ENCODE data around the gene DNMT3A. TPM values are rescaled to one million over a fixed set of nuclear protein-coding genes. Genes with fewer than 3 reads are reported as not detected.

The DNMT3A gene
- total and polyA plus RNA-seq, 2 donors from 2014 or later: 6.5 to 31.4 TPM

DNA sequence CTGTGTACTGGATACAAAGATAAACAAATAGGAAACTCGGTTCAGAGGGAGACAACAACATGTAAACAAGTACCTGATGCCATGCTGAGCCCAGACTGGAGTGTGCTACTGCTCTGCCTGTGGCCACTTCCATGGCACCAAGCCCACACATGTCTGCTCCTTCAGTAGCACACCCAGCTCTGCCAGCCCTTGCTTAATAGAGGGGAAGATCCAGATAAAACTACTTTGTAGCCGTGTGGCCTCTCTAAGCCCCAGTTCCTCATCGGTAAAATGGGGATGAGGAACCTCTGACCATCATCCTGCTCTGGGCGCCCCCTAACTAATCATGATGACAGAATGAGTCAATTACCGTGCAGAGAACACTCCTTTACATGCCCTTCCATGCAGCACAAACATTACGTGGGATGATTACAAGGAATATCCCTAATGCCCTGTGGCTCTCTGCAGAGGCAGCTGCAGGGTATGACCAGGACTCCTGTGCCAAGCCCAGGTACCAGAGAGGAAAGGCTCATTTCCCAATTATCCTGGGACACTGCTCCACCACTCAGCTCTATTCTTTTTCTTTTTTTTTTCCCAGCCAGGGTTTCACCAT is 34.9 kb downstream of the DNMT3A start:
- H3K27ac ChIP-seq (ENCODE audit: low read depth in 2 of 2, low read length in 2 of 2): no peak overlapping the region
- peaks cover 2 to 17% (median 6%) of the 10 kb centered on the region in 3 donors for H3K36me3 ChIP-seq (ENCODE audit: control insufficient read depth in 2 of 3, insufficient read depth in 3 of 3, low read length in 3 of 3)
- FAIRE-seq (no peak), DNase-seq (no peak)
- H3K4me3 ChIP-seq (ENCODE audit: low read length in 3 of 3): no peak overlapping the region
- TF ChIP-seq, protein P1, sequence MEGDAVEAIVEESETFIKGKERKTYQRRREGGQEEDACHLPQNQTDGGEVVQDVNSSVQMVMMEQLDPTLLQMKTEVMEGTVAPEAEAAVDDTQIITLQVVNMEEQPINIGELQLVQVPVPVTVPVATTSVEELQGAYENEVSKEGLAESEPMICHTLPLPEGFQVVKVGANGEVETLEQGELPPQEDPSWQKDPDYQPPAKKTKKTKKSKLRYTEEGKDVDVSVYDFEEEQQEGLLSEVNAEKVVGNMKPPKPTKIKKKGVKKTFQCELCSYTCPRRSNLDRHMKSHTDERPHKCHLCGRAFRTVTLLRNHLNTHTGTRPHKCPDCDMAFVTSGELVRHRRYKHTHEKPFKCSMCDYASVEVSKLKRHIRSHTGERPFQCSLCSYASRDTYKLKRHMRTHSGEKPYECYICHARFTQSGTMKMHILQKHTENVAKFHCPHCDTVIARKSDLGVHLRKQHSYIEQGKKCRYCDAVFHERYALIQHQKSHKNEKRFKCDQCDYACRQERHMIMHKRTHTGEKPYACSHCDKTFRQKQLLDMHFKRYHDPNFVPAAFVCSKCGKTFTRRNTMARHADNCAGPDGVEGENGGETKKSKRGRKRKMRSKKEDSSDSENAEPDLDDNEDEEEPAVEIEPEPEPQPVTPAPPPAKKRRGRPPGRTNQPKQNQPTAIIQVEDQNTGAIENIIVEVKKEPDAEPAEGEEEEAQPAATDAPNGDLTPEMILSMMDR (IDR thresholded peaks at IDR 0.05; ENCODE audit: borderline replicate concordance, extremely low read depth, insufficient read depth): no peak
- no peak overlapping the region for H3K9ac ChIP-seq (ENCODE audit: low read length in 3 of 3)
- H3K9me3 ChIP-seq (ENCODE audit: control insufficient read depth in 2 of 3, insufficient read depth in 1 of 3, low read length in 3 of 3): no peaks in the 10 kb centered on the region
- H3K4me1 ChIP-seq (ENCODE audit: control insufficient read depth in 2 of 3, insufficient read depth in 2 of 3, low read depth in 1 of 3, low read length in 3 of 3): peaks cover 0 to 28% (median 15%) of the 10 kb centered on the region in 3 donors
- intact Hi-C loops (cut with DNase I): no loop called here
- H3K27me3 ChIP-seq (ENCODE audit: control insufficient read depth, insufficient read depth, low read length): no peaks in the 10 kb centered on the region

DNA sequence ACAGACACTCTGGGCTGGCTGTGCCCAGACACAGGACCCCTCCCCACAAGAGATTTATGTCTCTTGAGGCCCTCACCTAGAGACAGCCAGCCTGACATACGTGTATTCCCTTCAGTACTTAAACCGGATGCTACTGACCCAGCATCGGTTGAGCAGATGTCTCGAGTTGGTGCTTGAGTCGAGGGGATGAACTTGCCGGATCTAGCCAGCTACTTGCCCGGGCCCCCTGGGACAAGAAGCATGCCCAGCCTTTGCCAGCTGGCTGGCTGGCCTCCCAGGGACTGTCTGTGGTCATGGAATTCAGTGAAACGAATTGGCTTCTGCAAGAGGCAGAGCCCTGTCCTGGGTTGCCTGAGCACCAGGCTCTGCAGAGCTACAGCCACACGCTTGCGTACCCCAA is 36.0 kb downstream of the DNMT3A start:
- H3K9ac ChIP-seq (ENCODE audit: low read length in 3 of 3): no peak overlapping the region
- FAIRE-seq (no peak), DNase-seq (no peak)
- intact Hi-C loops (cut with DNase I): no loop called here
- peaks cover 2 to 13% (median 6%) of the 10 kb centered on the region in 3 donors for H3K36me3 ChIP-seq (ENCODE audit: control insufficient read depth in 2 of 3, insufficient read depth in 3 of 3, low read length in 3 of 3)
- no peaks in the 10 kb centered on the region for H3K9me3 ChIP-seq (ENCODE audit: control insufficient read depth in 2 of 3, insufficient read depth in 1 of 3, low read length in 3 of 3)
- TF ChIP-seq, protein P1 (IDR thresholded peaks at IDR 0.05; ENCODE audit: borderline replicate concordance, extremely low read depth, insufficient read depth): no peak
- H3K27me3 ChIP-seq (ENCODE audit: control insufficient read depth, insufficient read depth, low read length): no peaks in the 10 kb centered on the region
- H3K4me3 ChIP-seq (ENCODE audit: low read length in 3 of 3): no peak overlapping the region
- peaks cover 0 to 19% (median 6%) of the 10 kb centered on the region in 3 donors for H3K4me1 ChIP-seq (ENCODE audit: control insufficient read depth in 2 of 3, insufficient read depth in 2 of 3, low read depth in 1 of 3, low read length in 3 of 3)
- H3K27ac ChIP-seq (ENCODE audit: low read depth in 2 of 2, low read length in 2 of 2): no peak overlapping the region

DNA sequence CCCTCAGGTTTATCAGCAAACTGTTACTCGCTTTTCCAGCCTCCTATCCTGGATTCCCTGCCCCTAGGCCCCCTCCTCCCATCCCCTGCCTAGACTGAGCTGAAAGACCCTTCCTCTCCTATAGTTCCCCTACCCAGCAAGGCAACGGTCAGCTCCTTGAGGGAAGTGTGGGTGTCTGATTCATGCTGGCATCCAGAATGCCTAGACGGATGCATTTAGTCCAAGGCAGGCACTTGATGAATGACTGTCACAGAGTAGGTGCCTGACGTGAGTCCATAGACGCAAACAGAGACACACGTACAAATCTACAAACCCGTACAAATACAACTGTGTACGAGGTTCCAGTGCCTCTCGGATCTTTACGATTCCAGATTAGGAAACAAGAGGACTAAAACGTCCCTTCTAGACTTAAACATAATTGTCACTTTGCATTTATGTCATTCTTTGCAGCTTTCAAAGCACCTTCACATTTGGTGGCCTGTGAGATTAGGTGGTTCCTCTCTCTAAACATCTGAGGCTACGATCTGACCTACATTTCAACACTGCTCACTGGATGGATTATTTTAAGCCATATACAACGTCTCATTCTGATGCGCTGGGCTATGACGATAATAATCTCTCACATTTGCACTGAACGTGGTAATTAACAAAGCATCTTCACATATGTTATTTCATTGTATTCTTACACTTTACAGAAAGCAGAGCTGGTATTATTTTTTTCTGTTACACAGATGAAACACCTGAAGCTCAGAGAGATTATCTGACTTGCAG is 36.7 kb downstream of the DNMT3A start:
- H3K36me3 ChIP-seq (ENCODE audit: control insufficient read depth in 2 of 3, insufficient read depth in 3 of 3, low read length in 3 of 3): peaks cover 2 to 15% (median 7%) of the 10 kb centered on the region in 3 donors
- FAIRE-seq: no peak

More for the DNA sequence above, 36.7 kb downstream of the DNMT3A start:
- TF ChIP-seq, protein P1 (IDR thresholded peaks at IDR 0.05; ENCODE audit: borderline replicate concordance, extremely low read depth, insufficient read depth): no peak
- no peak overlapping the region for H3K4me3 ChIP-seq (ENCODE audit: low read length in 3 of 3)
- H3K27me3 ChIP-seq (ENCODE audit: control insufficient read depth, insufficient read depth, low read length): no peaks in the 10 kb centered on the region
- no peak for DNase-seq
- peaks cover 0 to 16% (median 0%) of the 10 kb centered on the region in 3 donors for H3K4me1 ChIP-seq (ENCODE audit: control insufficient read depth in 2 of 3, insufficient read depth in 2 of 3, low read depth in 1 of 3, low read length in 3 of 3)
- intact Hi-C loops (cut with DNase I): no loop called here
- no peaks in the 10 kb centered on the region for H3K9me3 ChIP-seq (ENCODE audit: control insufficient read depth in 2 of 3, insufficient read depth in 1 of 3, low read length in 3 of 3)
- H3K9ac ChIP-seq (ENCODE audit: low read length in 3 of 3): no peak overlapping the region
- no peak overlapping the region for H3K27ac ChIP-seq (ENCODE audit: low read depth in 2 of 2, low read length in 2 of 2)
